Spleen (tissue), 11 donors: Measurements from ENCODE around the gene MEX3D. TPM values are rescaled to one million over a fixed set of nuclear protein-coding genes. Genes with fewer than 3 reads are reported as not detected.

Experiments
- DNase-seq: peaks from one replicate; pipeline ENCODE4 v3.0.0-alpha.2; 2020
- H3K27ac ChIP-seq, 8 donors: fragments of 200-600 bp; sonication (generic) in 7 of 8; 1 replicate in 4 of 8; 2 replicates in 4 of 8; pipeline versions ENCODE4 v1.5.0 to v1.8.0; 2016 to 2021; ENCODE audit warnings: inconsistent platforms in 4 of 8, mild to moderate bottlenecking in 4 of 8, moderate library complexity in 1 of 8
- H3K27me3 ChIP-seq, 7 donors: fragments of 200-600 bp; sonication (generic) in 6 of 7; replicated peaks in 1 of 7; 1 replicate in 4 of 7; 2 replicates in 3 of 7; pipeline versions ENCODE4 v1.5.0 to v1.8.0; 2016 to 2021; ENCODE audit warnings: inconsistent platforms in 3 of 7, mild to moderate bottlenecking in 1 of 7
- H3K36me3 ChIP-seq, 6 donors: fragments of 200-600 bp; sonication (generic) in 5 of 6; 1 replicate in 4 of 6; 2 replicates in 2 of 6; pipeline versions ENCODE4 v1.5.0 to v1.8.0; 2016 to 2021; ENCODE audit warnings: inconsistent platforms in 2 of 6
- H3K4me1 ChIP-seq, 6 donors: fragments of 200-600 bp; sonication (generic) in 5 of 6; 1 replicate in 3 of 6; 2 replicates in 3 of 6; pipeline versions ENCODE4 v1.5.0 to v1.8.0; 2016 to 2021; ENCODE audit warnings: inconsistent platforms in 3 of 6
- H3K4me3 ChIP-seq, 8 donors: fragments of 200-600 bp; sonication (generic) in 7 of 8; 1 replicate in 4 of 8; 2 replicates in 4 of 8; pipeline versions ENCODE4 v1.5.0 to v1.8.0; 2016 to 2021; ENCODE audit warnings: inconsistent platforms in 4 of 8, mild to moderate bottlenecking in 4 of 8, moderate library complexity in 2 of 8
- H3K9me3 ChIP-seq, 8 donors: fragments of 200-600 bp; sonication (generic) in 7 of 8; 1 replicate in 4 of 8; 2 replicates in 4 of 8; pipeline versions ENCODE4 v1.5.0 to v1.8.0; 2016 to 2021; ENCODE audit warnings: inconsistent platforms in 4 of 8
- CTCF ChIP-seq, 11 experiments: fragments of 200-600 bp in 7 of 11; fragments of 450-650 bp in 4 of 11; sonication (generic) in 4 of 11; IDR thresholded peaks in 8 of 11; conservative IDR thresholded peaks in 3 of 11; 1 replicate in 7 of 11; 2 replicates in 4 of 11; pipeline versions ENCODE4 v1.4.0 to v1.8.0; 2016 to 2021; ENCODE audit warnings: antibody characterized with exemption in 11 of 11, inconsistent platforms in 4 of 11, mild to moderate bottlenecking in 1 of 11
- POLR2A ChIP-seq, 3 donors: fragments of 450-650 bp; IDR thresholded peaks; one replicate each; pipeline ENCODE4 v1.5.1; 2017; ENCODE audit warnings: antibody characterized with exemption in 3 of 3, mild to moderate bottlenecking in 1 of 3
- POLR2AphosphoS5 ChIP-seq, 3 donors: sonication (generic); formaldehyde crosslinking; IDR thresholded peaks; one replicate each; pipeline ENCODE4 v1.5.1; 2017; ENCODE audit warnings: antibody characterized with exemption in 3 of 3
- WGBS, 5 donors: extraction: QIAGEN DNeasy Blood & Tissue Kit in 3 of 5; methylation state at CpG; one replicate each; pipeline versions ENCODE4 v1.1.5 to v1.1.7; 2013 to 2018; 5-methylcytosine and 5-hydroxymethylcytosine counted together
- intact Hi-C: fragments of 100-400 bp; cut with DNase I; formaldehyde crosslinking; loops from one replicate; pipeline ENCODE4 v1.15.0; 2023; ENCODE audit warnings: low total_unique reads
- polyA plus RNA-seq, 3 donors: library from polyadenylated mRNA; stranded (reverse); fragments of 200-250 nt; gene quantifications; one replicate each; pipeline ENCODE4 v1.2.1, GENCODE V29; 2013
- total RNA-seq, 7 donors: library from RNA; depleted of rRNA in 3 of 7; stranded (reverse); fragments of >200 nt in 3 of 7; fragmentation: NEBNext Ultra II Directional in 4 of 7; extraction: Animal tissue kit (Norgen Biotek cat#: 25700) in 4 of 7; gene quantifications; one replicate each; pipeline versions ENCODE4 v1.1.0 to v1.2.1, GENCODE V29; 2016 to 2021
- donor health status: healthy with polysubstance abuse.
- donor health status: DM: no; HTN: no; CAD: no; lungs with moderate emphysema.
- donor health status: DM: no; HTN: no; CAD: no.
- donor health status: Bipolar disorder and iron deficiency.
- donor health status: healthy.
- donor health status: DM: no; HTN: no; CAD: no.
- donor health status: DM: yes; HTN: yes; CAD: no.

Gene MEX3D
- total and polyA plus RNA-seq, 10 donors, result 0.87 to 11.7 (median 6.0) TPM

GRCh38 chr19:1516395-1516753, 51.8 kb downstream of the MEX3D start:
- TF ChIP-seq POLR2AphosphoS5 (IDR thresholded peaks at IDR 0.05) (no peak), CTCF (IDR thresholded peaks at IDR 0.05 in 8 of 11, conservative IDR thresholded peaks at IDR 0.05 in 3 of 11) (no peak)
- Histone ChIP-seq H3K4me1 (peaks cover 5 to 22% (median 15%) of the 10 kb centered on the region in 6 donors), H3K36me3 (no peaks in the 10 kb centered on the region), H3K4me3 (no peak overlapping the region), H3K27ac (no peak overlapping the region), H3K27me3 (peaks cover 0 to 98% (median 52%) of the 10 kb centered on the region in 7 donors), H3K9me3 (peaks cover 0 to 5% (median 0%) of the 10 kb centered on the region in 8 donors)
- intact Hi-C loops, result no loop called here
- 67 to 75% (median 74%) methylated on average over 8 of the region's 8 CpGs for WGBS, 5 donors
- DNase-seq, result no peak

DNA sequence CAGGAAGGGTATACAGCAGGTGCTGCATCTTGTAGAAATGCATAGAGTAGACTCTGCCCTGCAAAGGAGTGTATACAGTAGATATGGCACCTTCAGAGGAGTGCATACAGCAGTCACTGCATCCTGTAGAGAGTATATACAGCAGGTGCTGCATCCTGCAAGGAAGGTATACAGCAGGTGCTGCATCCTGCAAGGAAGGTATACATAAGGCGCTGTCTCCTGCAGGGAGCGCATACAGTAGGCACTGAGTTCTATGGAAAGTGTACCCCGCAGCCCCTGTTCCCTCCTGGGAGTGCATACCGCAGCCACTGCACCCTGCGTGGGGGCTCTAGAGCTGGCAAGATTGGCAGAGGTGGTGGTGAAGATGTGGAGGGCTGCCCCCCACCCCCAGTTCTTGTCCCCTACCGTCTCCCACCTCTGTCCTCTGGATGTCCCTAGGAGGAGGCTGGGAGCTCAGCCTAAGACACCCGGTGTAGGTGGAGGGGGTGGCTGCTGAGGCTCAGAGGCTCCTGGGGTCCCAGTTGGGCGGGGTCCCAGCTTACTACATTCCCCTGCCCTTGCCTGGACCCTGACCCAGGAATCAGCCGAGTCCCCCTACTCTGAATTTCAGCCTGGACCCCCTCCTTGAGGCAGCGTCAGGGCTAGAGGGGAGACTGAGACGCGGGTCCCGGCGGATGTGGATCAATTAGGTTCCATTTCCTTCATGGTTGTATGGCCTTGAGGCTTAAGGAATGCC, 53.0 kb downstream of the MEX3D start:
- H3K4me1 ChIP-seq, result peaks cover 5 to 22% (median 15%) of the 10 kb centered on the region in 6 donors
- peaks cover 0 to 100% (median 55%) of the 10 kb centered on the region in 7 donors for H3K27me3 ChIP-seq
- no peak for DNase-seq
- no peaks in the 10 kb centered on the region for H3K36me3 ChIP-seq
- H3K4me3 ChIP-seq, result no peak overlapping the region
- H3K9me3 ChIP-seq, result peaks cover 0 to 5% (median 0%) of the 10 kb centered on the region in 8 donors
- WGBS, 5 donors, result 51 to 74% (median 68%) methylated on average over 10 to 14 of the region's 14 CpGs
- no peak for TF ChIP-seq CTCF (IDR thresholded peaks at IDR 0.05 in 8 of 11, conservative IDR thresholded peaks at IDR 0.05 in 3 of 11)
- no peak overlapping the region for H3K27ac ChIP-seq
- intact Hi-C loops, result no loop called here

DNA sequence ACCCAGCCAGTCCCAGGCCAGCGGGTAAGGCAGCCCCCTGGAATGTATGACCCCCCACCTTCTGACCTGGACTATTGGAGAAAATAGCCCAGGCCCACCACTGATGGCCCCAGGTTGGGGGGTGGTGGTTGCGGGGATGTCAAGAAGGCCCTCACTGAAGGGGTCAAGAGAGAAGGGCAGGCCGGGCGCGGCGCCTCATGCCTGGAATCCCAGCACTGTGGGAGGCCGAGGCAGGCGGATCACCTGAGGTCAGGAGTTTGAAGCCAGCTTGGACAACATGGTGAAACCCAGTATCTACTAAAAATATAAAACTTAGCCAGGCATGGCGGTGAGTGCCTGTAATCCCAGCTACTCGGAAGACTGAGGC, 53.8 kb downstream of the MEX3D start:
- H3K9me3 ChIP-seq, result peaks cover 0 to 5% (median 0%) of the 10 kb centered on the region in 8 donors
- no peak overlapping the region for H3K4me3 ChIP-seq
- intact Hi-C loops, result no loop called here
- H3K27ac ChIP-seq, result no peak overlapping the region
- TF ChIP-seq POLR2A (IDR thresholded peaks at IDR 0.05) (no peak), CTCF (IDR thresholded peaks at IDR 0.05 in 8 of 11, conservative IDR thresholded peaks at IDR 0.05 in 3 of 11) (no peak), POLR2AphosphoS5 (IDR thresholded peaks at IDR 0.05) (no peak)
- peaks cover 0 to 97% (median 52%) of the 10 kb centered on the region in 7 donors for H3K27me3 ChIP-seq
- DNase-seq, result no peak
- H3K4me1 ChIP-seq, result peaks cover 5 to 22% (median 15%) of the 10 kb centered on the region in 6 donors
- WGBS, 5 donors, result 72 to 85% (median 74%) methylated on average over 7 to 10 of the region's 10 CpGs
- no peaks in the 10 kb centered on the region for H3K36me3 ChIP-seq

GRCh38 chr19:1513499-1514294, 54.4 kb downstream of the MEX3D start:
- H3K27me3 ChIP-seq, result peaks cover 0 to 97% (median 51%) of the 10 kb centered on the region in 7 donors
- no peaks in the 10 kb centered on the region for H3K36me3 ChIP-seq
- WGBS, 5 donors, result 7 to 19% (median 9%) methylated on average over 31 to 52 of the region's 52 CpGs
- peak overlapping the region in 1 of 8 donors; percentile 24 for H3K27ac ChIP-seq
- H3K9me3 ChIP-seq, result peaks cover 0 to 5% (median 0%) of the 10 kb centered on the region in 8 donors
- DNase-seq, result peak; percentile 89
- TF ChIP-seq POLR2A (IDR thresholded peaks at IDR 0.05), result no peak
- TF ChIP-seq CTCF (IDR thresholded peaks at IDR 0.05 in 8 of 11, conservative IDR thresholded peaks at IDR 0.05 in 3 of 11), result peak in 10 of 11 experiments; percentile 2 to 80 (median 60)
- peak overlapping the region in 6 of 8 donors; percentile 16 to 69 (median 37) for H3K4me3 ChIP-seq
- intact Hi-C loops, result no loop called here
- H3K4me1 ChIP-seq, result peaks cover 5 to 23% (median 15%) of the 10 kb centered on the region in 6 donors
